Activated CD8-positive, alpha-beta memory T cell treated with anti-CD3 and anti-CD28 coated beads for 48 hours (primary cell): Measurements from ENCODE around the gene FHIT.

Source experiments
- DNase-seq, 3 experiments: peaks; one replicate each; pipeline ENCODE4 v3.0.0-alpha.2; 2020; ENCODE audit warnings: low read depth in 2 of 3, low spot score in 2 of 3

The FHIT gene

DNA sequence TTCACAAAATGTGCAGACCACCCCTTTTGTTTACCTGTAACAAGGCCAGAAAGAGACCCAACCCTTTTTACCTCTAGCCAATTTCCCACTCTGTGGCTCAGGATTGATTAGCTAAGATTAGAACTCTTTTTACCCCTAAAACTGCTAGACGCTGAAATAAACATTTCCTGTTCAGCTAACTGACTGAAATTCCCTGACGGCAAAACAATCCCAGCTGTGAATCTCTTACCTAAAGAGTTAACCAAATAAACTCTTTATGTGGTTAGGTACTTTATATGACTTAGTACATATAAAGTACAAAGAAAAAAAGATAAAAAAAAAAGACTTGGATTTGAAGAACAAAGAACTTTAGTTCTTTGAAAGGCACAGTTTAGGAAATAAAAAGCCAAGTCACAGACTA, 988.7 kb downstream of the FHIT start:
- DNase-seq = no peak

DNA sequence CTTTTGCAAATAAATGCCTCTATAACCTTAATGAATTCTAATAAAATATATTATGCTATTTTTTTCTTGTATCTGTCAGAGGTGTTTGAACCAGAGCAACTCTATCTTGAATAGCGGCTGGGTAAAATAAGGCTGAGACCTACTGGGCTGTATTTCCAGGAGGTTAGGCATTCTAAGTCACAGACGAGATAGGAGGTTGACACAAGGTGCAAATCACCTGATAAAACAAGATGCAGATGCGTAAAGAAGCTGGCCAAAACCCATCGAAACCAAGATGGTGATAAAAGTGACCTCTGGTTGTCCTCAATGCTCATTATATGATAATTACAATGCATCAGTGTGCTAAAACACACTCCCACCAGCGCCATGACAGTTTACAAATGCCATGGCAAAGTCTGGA, 990.7 kb downstream of the FHIT start:
- no peak for DNase-seq

DNA sequence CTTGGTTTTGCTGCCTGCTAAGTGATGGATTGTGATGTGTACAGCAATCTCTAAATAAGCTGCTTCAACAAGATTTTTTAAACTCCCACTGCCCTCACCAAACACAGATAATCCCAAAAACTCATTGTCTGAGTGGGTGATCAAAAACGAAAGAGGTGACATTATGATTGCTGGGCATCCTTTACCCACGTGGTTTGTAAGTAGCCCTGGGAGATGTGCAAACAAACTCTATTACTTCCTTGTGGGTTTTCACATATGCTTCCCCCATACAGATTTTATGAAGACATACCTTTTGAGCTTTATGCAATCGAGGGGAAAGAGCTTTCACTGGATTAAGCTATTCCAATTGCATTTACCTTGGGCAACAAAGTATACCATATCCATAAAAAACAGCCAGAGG, 1000.4 kb downstream of the FHIT start:
- no peak for DNase-seq

DNA sequence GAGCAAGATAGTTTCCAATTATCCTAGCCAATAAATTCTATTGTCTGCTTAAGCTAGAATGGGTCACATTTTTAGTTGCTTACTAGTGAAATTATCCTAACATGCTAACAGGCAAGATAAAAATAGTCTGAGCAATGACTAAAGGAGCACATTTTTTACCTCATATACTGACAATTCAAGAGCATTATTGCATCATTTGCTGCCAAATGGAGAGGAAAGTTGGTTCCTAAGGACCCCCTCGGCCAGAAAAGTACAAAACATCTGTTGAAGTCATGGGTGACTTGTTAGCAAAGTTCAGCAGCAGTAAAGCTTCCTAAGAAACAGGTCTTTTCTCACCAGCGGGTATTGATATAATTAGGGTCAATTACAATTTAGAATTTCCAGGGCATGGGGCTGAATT, 1001.0 kb downstream of the FHIT start:
- DNase-seq = no peak

DNA sequence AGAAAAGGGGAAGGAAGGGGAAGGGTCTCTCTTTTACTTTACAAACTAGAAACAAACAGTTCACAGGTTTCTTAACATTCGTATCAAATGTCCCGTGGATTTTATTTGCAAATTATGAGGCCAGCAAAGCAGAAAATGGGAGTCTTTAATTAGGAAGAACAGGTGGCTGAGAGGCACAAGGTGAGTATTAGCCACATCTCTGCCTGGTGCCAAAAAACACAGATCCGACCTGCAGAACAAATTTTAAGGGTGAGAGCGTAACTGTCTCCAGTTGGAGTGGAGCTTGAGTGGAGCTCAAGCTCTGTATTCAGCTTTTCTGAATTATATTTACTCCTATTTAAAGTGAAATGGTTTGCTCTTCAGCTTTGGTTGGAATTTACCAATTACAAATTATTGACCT, 1004.9 kb downstream of the FHIT start:
- DNase-seq = no peak

DNA sequence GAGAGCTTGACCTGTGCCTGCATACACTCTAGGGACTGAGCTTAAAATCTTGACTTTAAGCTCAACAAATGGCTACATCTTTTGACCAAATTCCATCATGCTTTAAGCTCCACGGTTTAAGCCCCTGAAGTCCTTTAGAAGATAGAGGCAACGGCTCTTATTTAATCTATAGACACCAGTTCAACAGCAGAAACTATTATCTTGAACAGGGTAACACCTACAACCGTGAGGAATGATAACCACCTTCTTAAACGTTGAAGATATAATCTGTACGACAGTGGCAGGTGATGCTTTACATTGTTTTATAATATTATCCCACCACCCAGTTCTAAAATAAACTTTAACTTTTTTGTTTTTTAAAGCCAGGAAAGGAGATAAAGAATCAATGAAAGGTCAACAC, 1007.8 kb downstream of the FHIT start:
- DNase-seq = no peak

DNA sequence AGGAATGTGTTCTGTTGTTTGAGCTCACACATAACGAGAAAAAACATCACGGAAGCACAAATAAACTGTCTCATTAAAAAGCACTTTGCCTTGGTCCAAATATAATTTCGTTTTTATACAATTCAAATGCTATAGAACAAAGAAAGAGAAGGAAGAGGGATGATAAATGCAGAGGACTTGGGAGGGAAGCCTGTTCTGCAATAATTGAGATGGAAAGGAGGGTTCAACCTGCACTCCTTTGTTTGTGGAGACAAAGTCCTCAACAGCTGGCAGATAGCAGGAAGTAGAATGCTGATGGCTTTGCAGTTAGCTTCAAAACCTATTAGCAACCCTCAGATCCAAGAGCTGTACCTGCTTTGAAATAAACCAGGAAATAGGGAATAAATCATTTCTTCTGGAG, 1010.8 kb downstream of the FHIT start:
- DNase-seq = no peak

DNA sequence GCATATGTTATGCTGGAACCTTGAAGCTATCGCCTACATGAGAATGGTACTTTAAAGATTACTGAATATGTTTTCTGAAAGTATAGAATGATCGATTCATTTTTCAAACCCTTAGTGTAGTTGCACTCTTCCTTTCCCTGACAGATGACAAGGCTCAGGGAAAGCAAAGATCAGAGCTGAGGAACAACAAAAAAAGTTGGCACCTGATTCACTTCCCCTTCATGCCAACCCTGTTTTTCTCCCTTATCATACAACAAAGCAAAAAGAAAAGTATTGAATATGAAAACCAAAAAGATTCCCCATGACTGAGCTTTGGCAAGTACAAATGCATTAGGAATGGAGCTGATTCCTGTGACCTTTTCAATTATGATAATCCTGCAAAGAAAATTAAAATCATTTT, 1012.7 kb downstream of the FHIT start:
- no peak for DNase-seq

DNA sequence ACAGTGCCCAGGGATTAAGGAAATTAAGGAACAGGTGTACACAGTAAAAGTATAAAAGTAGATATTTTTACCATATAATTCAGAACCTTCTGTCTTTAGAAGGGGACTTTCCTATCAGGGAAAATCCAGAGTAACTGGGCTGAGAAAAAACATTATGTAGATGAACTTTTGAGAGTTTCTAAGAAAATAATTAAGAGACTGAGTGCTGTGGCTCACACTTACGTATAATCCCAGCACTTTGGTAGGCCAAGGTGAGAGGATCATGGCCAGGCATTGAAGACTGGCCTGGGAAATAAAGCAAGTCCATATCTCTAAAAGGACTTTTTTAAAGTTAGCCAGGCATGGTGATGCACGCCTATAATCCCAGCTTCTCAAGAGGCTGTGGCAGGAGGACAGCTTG, 1021.8 kb downstream of the FHIT start:
- no peak for DNase-seq

DNA sequence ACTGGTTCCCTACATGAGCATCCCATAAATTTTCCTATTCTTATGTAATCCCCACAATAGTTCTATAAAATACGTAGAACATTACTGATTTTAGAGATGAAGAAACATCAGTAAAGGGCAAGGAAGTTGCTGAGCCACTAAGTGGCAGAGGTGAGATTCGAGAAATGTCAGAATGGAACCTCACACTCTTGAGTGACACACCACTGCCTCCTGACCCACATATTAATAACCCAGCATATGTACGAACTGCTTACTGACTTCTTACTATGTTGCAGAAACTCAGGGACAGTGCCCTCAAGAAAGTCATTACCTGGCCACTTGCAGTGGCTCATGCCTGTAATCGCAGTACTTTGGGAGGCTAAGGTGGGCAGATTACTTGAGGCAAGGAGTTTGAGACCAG, 1022.4 kb downstream of the FHIT start:
- no peak for DNase-seq

DNA sequence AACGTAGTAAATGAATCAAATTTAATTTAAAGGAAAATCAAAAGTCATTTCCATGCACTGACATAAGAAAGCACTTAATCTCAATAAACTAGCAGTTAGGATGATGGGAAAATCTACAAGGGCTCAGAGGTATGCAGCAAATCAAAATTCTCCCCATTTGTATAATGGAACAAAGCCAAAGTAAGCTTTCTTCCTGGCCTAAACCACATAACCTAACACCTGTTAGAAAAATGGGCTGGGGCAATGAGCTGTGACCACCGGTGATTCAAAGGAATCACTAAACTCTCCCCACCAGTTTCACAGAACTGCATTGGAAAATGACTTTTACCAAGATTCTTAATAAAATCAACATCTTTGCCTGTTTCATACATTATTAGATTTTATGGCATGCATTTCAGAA, 1024.3 kb downstream of the FHIT start:
- DNase-seq = no peak

DNA sequence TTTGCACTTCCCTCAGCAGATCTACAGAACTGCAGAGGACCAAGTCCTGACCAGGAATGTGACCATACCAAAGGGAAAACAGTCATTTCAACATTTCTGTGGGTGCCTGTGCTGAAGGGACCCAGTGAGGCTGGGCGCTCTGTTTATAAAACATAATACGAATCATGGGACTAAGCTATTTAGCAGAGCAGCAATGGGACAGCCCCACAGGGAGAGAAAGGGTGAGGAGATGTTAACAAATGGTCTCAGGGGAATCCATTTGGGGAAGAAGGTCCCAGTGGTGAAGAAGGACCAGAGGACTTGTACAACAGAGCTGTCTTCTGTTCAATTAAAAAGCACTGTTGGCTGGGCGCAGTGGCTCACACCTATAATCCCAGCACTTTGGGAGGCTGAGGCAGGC, 1025.4 kb downstream of the FHIT start:
- DNase-seq = no peak

DNA sequence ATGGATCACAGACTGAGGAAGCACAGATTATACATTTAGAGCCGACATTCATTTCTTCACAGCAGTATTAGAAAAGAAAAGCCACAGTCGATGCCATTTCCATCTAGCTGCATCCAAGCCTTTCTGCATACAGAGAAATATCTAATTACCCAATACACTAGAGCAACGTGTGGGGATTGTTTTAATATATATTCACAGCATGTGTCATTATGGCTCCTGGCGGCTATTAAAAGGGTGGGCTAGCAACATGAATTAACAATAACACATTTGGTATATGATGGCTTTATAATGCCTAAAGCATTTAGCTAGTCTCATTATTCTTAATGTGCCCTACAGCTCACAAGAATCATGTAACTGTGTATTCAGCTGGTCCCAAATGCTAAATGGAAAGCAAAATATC, 1030.5 kb downstream of the FHIT start:
- DNase-seq = no peak

DNA sequence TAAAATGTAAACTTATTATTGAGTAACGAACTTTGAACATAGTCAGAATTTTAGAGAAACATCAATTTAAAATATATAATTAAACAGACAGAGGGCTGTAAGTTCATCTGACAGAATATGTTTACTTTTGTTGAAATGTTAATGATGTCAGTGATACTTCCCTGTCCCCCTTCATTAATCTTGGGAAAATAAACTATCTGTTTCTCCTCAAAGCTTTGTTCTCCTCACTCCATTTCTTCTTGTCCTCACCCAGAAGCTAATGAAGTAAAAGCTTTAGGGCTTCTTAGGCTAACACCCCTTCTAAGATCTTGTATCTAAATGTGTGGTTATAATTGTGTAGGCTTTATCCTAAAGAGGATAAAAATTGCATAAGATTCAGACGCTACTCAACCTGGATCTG, 1031.8 kb downstream of the FHIT start:
- no peak for DNase-seq

DNA sequence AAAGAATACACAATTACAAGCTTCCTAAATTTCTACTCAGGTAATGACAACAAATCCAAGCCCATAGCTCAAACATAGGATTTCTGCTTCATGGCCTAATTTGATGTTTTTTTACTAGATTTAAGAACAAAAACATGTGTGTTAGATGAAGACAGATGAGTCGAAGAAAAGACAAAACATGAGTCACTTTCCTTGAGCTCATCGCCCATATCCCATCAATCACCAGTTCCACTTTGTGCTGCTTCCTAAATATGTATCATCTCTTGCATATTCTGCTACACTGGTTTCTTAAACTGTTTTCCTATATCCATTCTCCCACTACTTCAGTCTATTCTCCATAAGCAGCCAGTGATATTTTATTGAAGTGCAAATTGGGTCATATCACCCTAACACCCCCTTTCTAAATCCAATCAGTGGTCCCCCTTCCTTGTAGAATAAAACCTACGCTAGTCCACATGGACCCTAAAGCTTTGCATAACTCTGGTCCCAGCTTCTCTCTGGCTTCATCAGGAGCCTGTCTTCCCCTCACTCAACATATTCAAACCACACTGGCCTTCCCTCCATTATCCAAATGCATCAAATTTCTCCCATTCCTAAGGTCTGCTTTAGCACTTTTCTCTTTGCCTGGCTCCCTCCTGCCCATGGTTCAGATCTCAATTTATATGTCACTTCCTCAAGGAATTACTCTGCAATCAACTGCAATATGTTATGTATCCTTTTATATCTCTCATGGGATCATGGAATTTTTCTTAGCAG, 1033.9 kb downstream of the FHIT start:
- DNase-seq = no peak

DNA sequence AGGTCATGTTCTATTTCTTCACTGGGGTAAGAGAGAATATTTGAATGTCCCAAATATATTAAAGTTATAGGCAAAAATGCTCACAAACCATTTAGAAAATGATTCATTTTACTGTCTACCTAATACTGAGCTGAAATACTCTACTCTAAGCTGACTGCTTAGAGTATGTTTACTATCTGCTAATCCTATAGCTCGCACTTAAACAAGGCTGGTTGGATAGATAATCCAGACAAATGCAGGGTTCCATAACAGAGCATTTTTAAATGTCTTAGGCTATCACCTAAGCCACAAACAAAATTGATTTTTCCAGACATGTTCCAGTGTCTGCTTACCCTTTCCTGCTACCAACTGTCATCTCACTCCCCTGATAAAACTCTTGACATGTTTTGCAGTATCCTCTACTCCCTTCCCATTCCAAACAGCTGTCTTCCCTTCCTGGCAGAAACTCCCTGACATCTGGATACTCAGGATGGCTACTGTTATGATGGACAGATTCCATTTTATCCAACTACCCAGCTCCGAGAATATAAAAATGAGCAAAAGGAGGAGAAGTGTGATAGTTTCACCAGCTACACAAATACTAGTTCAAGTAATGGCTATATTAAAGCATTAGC, 1034.7 kb downstream of the FHIT start:
- no peak for DNase-seq

DNA sequence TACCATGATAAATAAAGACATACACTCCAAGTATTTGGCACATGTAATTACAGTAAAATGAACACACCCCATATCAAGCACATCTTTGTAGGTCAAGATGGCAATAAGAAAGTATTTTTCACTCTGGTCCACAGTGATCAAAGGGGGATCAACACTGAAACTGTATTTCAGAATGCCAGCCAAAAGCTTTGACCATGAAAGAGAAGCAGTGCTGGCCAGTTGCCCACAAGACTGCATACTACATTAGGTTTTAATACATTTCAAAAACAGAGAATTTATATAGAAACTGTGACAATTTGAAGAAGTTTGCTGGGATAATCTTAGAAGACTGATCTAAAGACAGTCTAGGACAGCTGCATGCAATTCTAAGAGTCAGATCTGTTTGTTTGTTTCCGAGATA, 1035.3 kb downstream of the FHIT start:
- DNase-seq = no peak

DNA sequence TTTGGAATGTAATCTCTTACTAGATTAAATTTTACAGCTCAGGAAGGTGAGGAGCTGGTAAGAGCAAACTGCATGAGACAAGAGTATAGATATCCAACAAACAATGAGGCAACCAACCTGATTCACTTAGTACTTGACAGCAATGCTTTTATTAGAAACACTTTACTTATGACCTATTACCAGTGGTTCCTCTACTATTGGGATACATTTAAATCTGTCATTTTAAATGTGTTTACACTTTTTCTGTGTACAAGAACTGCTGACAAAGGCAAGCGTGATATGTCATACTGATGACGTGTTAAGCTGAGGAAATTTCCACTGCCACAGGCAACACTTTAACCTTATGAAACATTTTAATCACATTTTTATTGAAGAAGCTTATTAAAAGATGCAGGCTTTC, 1043.3 kb downstream of the FHIT start:
- DNase-seq = no peak

DNA sequence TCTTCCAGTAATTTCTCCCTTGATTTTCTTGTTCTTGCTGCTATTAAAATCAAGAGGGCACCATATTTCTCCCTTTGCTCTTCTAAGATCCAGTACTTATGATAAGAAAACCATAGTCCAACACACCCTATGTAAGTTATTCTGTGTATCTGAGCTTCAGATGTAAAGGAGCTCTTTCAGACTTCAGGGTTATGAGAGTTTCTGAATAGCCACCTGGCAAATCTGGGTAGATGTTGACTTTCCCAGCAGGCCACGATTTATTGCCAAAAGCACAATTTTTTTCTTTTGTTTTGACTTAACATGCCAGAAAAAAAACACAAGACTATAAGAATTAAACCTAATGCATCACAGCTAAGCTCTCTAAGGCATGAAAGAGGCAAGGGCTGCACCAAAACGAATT, 1045.0 kb downstream of the FHIT start:
- no peak for DNase-seq

DNA sequence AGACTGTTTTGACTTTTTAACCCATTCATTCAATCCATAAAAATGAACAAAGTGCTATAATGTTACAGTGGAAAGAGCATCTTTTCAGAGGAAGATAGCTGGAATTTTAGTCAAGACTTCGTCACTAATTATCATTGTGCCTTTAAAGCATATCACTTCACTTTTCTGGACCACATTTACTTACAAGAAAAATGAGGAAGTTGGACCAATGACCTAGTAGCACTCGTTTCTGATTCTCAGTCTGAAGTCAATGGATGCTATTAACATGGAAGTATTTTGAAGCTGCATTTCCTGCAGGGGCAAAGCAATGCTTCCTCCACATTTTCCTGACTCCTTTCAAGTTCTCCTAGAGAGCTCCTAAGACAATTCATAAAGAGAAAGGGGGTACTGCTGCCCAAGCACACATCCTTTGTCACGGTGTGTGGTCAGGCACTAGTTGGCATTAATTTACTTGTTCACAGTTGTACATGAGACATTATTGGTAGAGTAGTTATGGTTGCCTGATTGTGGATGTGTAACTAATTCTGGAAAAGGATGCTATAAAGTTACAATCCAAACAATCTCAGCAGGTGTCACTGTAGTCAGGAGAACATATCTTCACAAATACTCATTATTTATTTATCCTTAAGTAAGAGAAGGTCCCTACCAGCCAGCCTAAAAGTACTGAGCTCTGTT, 1049.1 kb downstream of the FHIT start:
- no peak for DNase-seq

DNA sequence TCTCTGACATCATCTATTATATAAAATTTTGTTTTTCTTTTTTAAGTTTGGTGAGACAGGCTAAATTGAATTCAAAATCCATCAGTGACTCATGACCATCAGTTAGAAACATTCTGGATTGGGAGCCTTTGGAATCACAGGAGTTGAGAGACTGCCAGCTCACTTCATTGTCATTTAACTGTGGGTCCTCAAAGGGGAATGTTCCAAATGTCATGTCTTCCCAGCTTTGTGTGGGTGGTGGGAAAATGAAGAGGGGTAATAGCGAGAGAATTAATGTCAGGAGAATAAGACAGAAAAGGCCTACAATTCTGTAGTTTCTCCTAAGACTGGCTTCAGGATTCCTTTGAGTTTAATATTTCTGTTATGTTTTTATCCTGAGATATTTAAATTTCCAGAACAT, 1051.9 kb downstream of the FHIT start:
- DNase-seq = no peak

DNA sequence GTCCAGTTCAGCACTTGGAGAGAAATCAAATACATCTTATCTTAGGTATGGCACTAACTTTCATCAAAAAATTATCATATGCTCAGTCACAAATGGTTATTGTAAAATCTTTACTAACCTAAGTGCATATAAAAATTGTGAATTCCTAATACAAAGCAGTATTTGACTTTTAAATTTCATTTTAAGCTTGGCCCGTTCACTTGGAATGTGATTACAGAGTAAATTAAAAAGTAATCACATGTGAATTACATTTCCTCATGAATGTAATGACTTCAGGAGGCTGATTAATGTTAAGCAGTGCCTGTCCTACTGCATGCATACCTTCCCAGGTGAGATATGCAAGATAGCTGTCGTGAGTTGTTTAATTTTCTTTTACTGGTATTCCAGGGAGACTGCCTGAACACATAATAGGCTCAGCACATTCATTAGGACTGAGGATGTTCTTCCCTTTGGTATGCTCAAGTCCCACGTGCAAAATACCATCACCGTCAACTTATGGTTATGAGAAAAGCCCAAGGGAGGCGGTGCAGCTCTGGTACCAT, 1053.0 kb downstream of the FHIT start:
- DNase-seq = no peak
